ENCODE results near the gene SEMA3D.

- TF ChIP-seq CTCF (IDR thresholded peaks at IDR 0.05) = no peak
- no peak for TF ChIP-seq MAZ (IDR thresholded peaks at IDR 0.05; ENCODE audit: borderline replicate concordance, low read depth, low read length)
- TF ChIP-seq REST (IDR thresholded peaks at IDR 0.05) = no peak
- TF ChIP-seq CHD2 (IDR thresholded peaks at IDR 0.05; ENCODE audit: low read length, partially characterized antibody) = no peak
- TF ChIP-seq ZSCAN20 (CRISPR knock-in tag; IDR thresholded peaks at IDR 0.05) = no peak
Measured at GRCh38 chr7:85130702-85131101, 56.2 kb downstream of the SEMA3D start.
